ENCODE measurements around the gene MATN4. TPM values are rescaled to one million over a fixed set of nuclear protein-coding genes. Genes with fewer than 3 reads are reported as not detected.

MATN4 gene
- total and polyA plus RNA-seq, 2 of the 13 experiments (the other 11 are each of a cell fraction or from before 2014, with no cell fraction given): not detected

DNA sequence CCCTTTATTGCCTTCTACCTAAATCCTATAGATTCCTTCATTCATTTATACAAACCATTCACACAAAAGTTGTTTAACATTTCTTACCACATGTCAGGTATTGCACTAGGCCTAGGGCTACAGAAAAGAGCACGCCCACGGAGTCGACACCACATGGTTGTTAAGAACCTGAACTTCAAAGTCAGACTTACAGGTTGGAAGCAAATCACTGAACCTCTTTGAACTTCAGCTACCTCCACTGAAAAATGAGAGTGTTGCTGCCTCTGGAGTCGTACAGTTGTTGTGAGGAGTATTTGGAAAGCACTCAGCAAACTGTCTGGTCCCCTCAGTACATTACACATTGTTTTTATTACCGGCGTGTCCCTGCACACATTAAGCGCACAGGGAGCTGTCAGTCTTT is 50.4 kb downstream of the MATN4 start:
- intact Hi-C loops (cut with micrococcal nuclease; ENCODE audit: unreplicated experiment): no loop called here
- Histone ChIP-seq H4K20me1 (ENCODE audit: insufficient read depth, low read length) (no peaks in the 10 kb centered on the region), H3K27me3 (ENCODE audit: control insufficient read depth in 1 of 2, insufficient read depth in 2 of 2, low read length in 2 of 2) (peaks cover 0 to 27% of the 10 kb centered on the region in 2 experiments; a peak in 2 of 5 replicates), H3K36me3 (replicated peaks in 1 of 2; ENCODE audit: control insufficient read depth in 1 of 2, insufficient read depth in 2 of 2, low read length in 2 of 2) (no peaks in the 10 kb centered on the region), H3K4me3 (replicated peaks in 1 of 3; ENCODE audit: insufficient read depth in 1 of 3, low read depth in 2 of 3, low read length in 3 of 3) (no peak overlapping the region), H3K79me2 (ENCODE audit: insufficient read depth, low read length) (no peaks in the 10 kb centered on the region), H3K9me3 (ENCODE audit: low read length) (no peaks in the 10 kb centered on the region), H3K27ac (ENCODE audit: extremely low read length, insufficient read depth, low read length) (no peak overlapping the region), H3K4me1 (ENCODE audit: insufficient read depth, low read length) (peaks cover 13% of the 10 kb centered on the region), H2AFZ (ENCODE audit: low read length) (no peak overlapping the region), H3K4me2 (ENCODE audit: low read depth, low read length) (no peak overlapping the region), H3K9ac (ENCODE audit: insufficient read depth, low read depth, low read length) (no peak overlapping the region)
- no TSS peak for BruUV-seq (replicated peaks)
- in situ Hi-C loops (cut with HindIII; ENCODE audit: extremely low pct_ligation_motif_present, low pct_unique_long_range_greater_than_20kb): no loop called here
- ChIA-PET POLR2A (no interaction called here), CTCF (ENCODE audit: low intra/inter-chr PET ratio, low total read pairs) (no interaction called here)
- ATAC-seq (no peak), FAIRE-seq (no peak), DNase-seq (ENCODE audit: low spot score) (no peak)
- TF ChIP-seq CENPT (CRISPR knock-in tag; IDR thresholded peaks at IDR 0.05; ENCODE audit: low read depth): no peak
- no peak for TF ChIP-seq AKAP8 (CRISPR knock-in tag; IDR thresholded peaks at IDR 0.05)
- TF ChIP-seq ZNF557 (CRISPR knock-in tag; IDR thresholded peaks at IDR 0.05): no peak
- no peak for TF ChIP-seq ZNF282 (IDR thresholded peaks at IDR 0.05; ENCODE audit: partially characterized antibody)
- no peak for TF ChIP-seq ZNF329 (CRISPR knock-in tag; IDR thresholded peaks at IDR 0.05; ENCODE audit: low read depth)
- no peak for TF ChIP-seq EP300 (IDR thresholded peaks at IDR 0.05; ENCODE audit: low read depth in 2 of 2, low read length in 2 of 2)
- TF ChIP-seq EP300 (CRISPR knock-in tag; IDR thresholded peaks at IDR 0.05; ENCODE audit: borderline replicate concordance): no peak
- TF ChIP-seq, protein P1, sequence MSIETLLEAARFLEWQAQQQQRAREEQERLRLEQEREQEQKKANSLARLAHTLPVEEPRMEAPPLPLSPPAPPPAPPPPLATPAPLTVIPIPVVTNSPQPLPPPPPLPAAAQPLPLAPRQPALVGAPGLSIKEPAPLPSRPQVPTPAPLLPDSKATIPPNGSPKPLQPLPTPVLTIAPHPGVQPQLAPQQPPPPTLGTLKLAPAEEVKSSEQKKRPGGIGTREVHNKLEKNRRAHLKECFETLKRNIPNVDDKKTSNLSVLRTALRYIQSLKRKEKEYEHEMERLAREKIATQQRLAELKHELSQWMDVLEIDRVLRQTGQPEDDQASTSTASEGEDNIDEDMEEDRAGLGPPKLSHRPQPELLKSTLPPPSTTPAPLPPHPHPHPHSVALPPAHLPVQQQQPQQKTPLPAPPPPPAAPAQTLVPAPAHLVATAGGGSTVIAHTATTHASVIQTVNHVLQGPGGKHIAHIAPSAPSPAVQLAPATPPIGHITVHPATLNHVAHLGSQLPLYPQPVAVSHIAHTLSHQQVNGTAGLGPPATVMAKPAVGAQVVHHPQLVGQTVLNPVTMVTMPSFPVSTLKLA (IDR thresholded peaks at IDR 0.05): peak; percentile 15; the same call in 1 of the 2 replicates
- TF ChIP-seq YY1 (IDR thresholded peaks at IDR 0.05; ENCODE audit: insufficient read depth, insufficient replicate concordance, low read depth, low read length): no peak
- 13% methylated on average over 7 of the region's 7 CpGs for WGBS (ENCODE audit: low lambda C conversion rate)
